Effector memory CD4-positive, alpha-beta T cell (primary cell): Measurements from ENCODE around the gene DNAJC6.

ENCODE experiments used
- DNase-seq, 3 donors: peaks; one replicate each; pipeline ENCODE4 v3.0.0-alpha.2; 2020
- H3K27ac ChIP-seq: 2 replicates; pipeline ENCODE4 v1.7.0; 2013; ENCODE audit warnings: mild to moderate bottlenecking, low read length, moderate library complexity; ENCODE audit not compliant: insufficient read depth, poor library complexity, severe bottlenecking
- H3K27me3 ChIP-seq: replicated peaks from 2 replicates; pipeline ENCODE4 v1.7.0; 2013; ENCODE audit warnings: mild to moderate bottlenecking, low read length; ENCODE audit not compliant: insufficient read depth, control insufficient read depth, poor library complexity, severe bottlenecking
- H3K36me3 ChIP-seq: 2 replicates; pipeline ENCODE4 v1.7.0; 2013; ENCODE audit warnings: mild to moderate bottlenecking, low read length, moderate library complexity; ENCODE audit not compliant: control insufficient read depth, insufficient read depth
- H3K4me1 ChIP-seq: 2 replicates; pipeline ENCODE4 v1.7.0; 2013; ENCODE audit warnings: low read length, mild to moderate bottlenecking; ENCODE audit not compliant: control insufficient read depth, insufficient read depth, poor library complexity, severe bottlenecking
- H3K4me3 ChIP-seq: 2 replicates; pipeline ENCODE4 v1.7.0; 2013; ENCODE audit warnings: low read length, low read depth, mild to moderate bottlenecking; ENCODE audit not compliant: insufficient read depth, poor library complexity, severe bottlenecking
- H3K9me3 ChIP-seq: 2 replicates; pipeline ENCODE4 v1.7.0; 2013; ENCODE audit warnings: mild to moderate bottlenecking, low read length, moderate library complexity; ENCODE audit not compliant: control insufficient read depth

The DNAJC6 gene

GRCh38 chr1:65319754-65320153 lies 10.4 kb downstream of the DNAJC6 start:
- Histone ChIP-seq H3K27ac (no peak overlapping the region), H3K9me3 (no peaks in the 10 kb centered on the region), H3K36me3 (no peaks in the 10 kb centered on the region), H3K4me3 (no peak overlapping the region), H3K27me3 (no peaks in the 10 kb centered on the region), H3K4me1 (no peaks in the 10 kb centered on the region)
- DNase-seq, result no peak

GRCh38 chr1:65321879-65322278 lies 12.5 kb downstream of the DNAJC6 start:
- H3K27ac ChIP-seq, result no peak overlapping the region
- H3K9me3 ChIP-seq, result no peaks in the 10 kb centered on the region
- no peaks in the 10 kb centered on the region for H3K36me3 ChIP-seq
- H3K27me3 ChIP-seq, result no peaks in the 10 kb centered on the region
- no peak overlapping the region for H3K4me3 ChIP-seq
- H3K4me1 ChIP-seq, result no peaks in the 10 kb centered on the region
- DNase-seq, result no peak

DNA sequence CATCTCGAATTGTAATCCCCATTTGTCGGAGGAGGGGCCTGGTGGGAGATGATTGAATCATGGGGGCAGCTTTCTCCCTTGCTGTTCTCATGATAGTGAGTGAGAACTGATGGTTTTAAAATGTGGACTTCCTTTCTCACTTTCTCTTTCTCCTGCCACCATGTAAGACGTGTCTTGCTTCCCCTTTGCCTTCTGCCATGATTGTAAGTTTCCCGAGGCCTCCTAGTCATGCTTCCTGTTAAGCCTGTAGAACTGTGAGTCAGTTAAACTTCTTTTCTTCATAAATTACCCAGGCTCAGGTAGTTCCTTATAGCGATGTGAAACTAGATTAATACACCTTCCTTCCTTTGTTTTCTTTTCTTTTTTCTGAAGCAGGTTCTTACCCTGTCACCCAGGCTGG lies 13.9 kb downstream of the DNAJC6 start:
- Histone ChIP-seq H3K27ac (no peak overlapping the region), H3K36me3 (no peaks in the 10 kb centered on the region), H3K9me3 (no peaks in the 10 kb centered on the region), H3K4me3 (no peak overlapping the region), H3K4me1 (no peaks in the 10 kb centered on the region), H3K27me3 (no peaks in the 10 kb centered on the region)
- no peak for DNase-seq

GRCh38 chr1:65330021-65330420 lies 20.7 kb downstream of the DNAJC6 start:
- Histone ChIP-seq H3K36me3 (no peaks in the 10 kb centered on the region), H3K4me1 (no peaks in the 10 kb centered on the region), H3K9me3 (no peaks in the 10 kb centered on the region), H3K4me3 (no peak overlapping the region), H3K27ac (no peak overlapping the region), H3K27me3 (no peaks in the 10 kb centered on the region)
- DNase-seq, result no peak

DNA sequence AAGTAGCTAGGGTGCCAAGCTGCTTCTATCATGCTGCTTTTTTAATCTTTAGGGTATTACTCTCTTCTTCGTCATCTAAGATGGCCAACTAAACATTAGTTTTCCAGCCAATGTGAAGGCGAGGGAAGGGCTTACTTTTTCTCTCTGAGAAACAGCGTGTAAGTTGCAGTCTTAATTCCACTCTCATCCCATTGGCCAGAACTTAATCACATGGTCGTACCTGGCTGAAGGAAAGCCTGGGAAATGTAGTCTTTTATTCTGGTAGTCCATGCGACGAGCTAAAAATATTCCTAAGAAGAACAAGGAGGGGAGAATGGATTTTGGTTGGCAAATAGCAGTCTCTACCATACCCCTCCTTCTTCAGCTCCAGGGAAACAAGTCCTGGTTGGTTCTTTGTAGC lies 21.5 kb downstream of the DNAJC6 start:
- no peaks in the 10 kb centered on the region for H3K4me1 ChIP-seq
- H3K36me3 ChIP-seq, result no peaks in the 10 kb centered on the region
- H3K27me3 ChIP-seq, result no peaks in the 10 kb centered on the region
- no peak overlapping the region for H3K4me3 ChIP-seq
- DNase-seq, result no peak
- H3K9me3 ChIP-seq, result no peaks in the 10 kb centered on the region
- H3K27ac ChIP-seq, result no peak overlapping the region

GRCh38 chr1:65332821-65333220 lies 23.5 kb downstream of the DNAJC6 start:
- Histone ChIP-seq H3K27me3 (no peaks in the 10 kb centered on the region), H3K4me1 (no peaks in the 10 kb centered on the region), H3K9me3 (no peaks in the 10 kb centered on the region), H3K36me3 (no peaks in the 10 kb centered on the region), H3K4me3 (no peak overlapping the region), H3K27ac (no peak overlapping the region)
- no peak for DNase-seq

- Histone ChIP-seq H3K27me3 (no peaks in the 10 kb centered on the region), H3K36me3 (no peaks in the 10 kb centered on the region), H3K4me3 (no peak overlapping the region), H3K9me3 (no peaks in the 10 kb centered on the region), H3K4me1 (no peaks in the 10 kb centered on the region), H3K27ac (no peak overlapping the region)
- no peak for DNase-seq
Measured at GRCh38 chr1:65334081-65334480, 24.7 kb downstream of the DNAJC6 start.

DNA sequence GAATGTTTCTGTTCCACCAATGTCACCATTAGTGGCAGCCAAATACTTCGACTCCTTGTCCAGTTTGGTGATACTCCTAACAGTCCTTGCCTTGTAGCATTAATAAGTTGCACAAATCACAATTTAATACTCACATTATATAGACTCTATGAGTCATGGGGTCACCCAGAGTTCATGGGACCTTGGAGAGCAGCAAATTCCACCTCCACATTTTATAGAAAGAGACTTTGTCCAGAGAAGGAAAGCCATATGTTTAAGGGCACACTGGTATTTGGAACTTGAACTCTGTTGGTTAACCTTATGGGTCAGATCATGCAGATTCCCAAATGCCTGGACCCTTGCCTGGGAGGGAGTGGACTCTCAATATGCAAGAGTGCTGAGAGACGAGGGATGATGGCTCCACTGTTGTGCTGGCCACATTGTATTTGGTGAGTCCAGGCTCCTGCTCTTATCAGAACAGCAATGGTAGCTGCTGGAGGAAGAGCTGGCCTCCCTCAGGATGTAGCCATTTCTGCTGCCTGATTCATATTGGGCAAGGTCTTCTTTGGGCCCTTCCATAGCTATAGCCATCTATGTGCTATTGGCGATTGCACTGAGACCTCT lies 30.6 kb downstream of the DNAJC6 start:
- no peaks in the 10 kb centered on the region for H3K9me3 ChIP-seq
- no peaks in the 10 kb centered on the region for H3K27me3 ChIP-seq
- H3K36me3 ChIP-seq, result no peaks in the 10 kb centered on the region
- H3K4me3 ChIP-seq, result no peak overlapping the region
- H3K27ac ChIP-seq, result no peak overlapping the region
- no peak for DNase-seq
- H3K4me1 ChIP-seq, result no peaks in the 10 kb centered on the region

- no peaks in the 10 kb centered on the region for H3K9me3 ChIP-seq
- no peak for DNase-seq
- H3K36me3 ChIP-seq, result no peaks in the 10 kb centered on the region
- H3K27ac ChIP-seq, result no peak overlapping the region
- H3K4me3 ChIP-seq, result no peak overlapping the region
- no peaks in the 10 kb centered on the region for H3K4me1 ChIP-seq
- no peaks in the 10 kb centered on the region for H3K27me3 ChIP-seq
Measured at GRCh38 chr1:65341381-65341780, 32.0 kb downstream of the DNAJC6 start.

GRCh38 chr1:65343286-65343685 lies 33.9 kb downstream of the DNAJC6 start:
- no peak overlapping the region for H3K4me3 ChIP-seq
- H3K27ac ChIP-seq, result no peak overlapping the region
- H3K27me3 ChIP-seq, result no peaks in the 10 kb centered on the region
- no peaks in the 10 kb centered on the region for H3K9me3 ChIP-seq
- H3K4me1 ChIP-seq, result no peaks in the 10 kb centered on the region
- no peaks in the 10 kb centered on the region for H3K36me3 ChIP-seq
- DNase-seq, result no peak
